Measurements from ENCODE around the gene IL4.

The IL4 gene

DNA sequence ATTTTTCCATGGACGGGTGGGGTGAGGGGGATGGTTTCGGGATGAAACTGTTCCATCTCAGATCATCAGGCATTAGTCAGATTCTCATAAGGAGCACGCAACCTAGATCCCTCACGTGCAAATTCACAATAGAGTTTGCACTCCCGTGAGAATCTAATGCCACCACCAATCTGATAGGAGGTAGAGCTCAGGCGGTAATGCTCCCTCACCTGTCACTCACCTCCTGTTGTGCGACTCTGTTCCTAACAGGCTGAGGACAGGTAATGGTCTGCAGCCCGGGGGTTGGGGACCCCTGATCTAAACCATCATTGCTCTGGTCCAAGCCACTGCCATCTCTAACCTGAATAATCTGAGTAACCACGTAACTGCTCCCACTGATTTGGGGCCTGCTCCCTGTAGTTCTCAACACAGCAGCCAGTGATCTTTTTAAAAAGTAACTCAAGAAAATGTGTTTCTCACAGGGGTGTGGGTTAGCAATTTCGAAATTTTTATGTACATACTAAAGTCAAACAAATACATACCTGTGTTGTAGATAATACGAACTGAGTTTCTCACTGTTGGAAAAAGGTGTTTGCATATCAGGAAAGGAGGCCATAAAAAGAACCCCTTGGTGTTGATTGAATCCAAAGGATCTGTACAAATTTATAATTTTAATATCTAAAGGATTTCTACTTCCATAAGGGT, 27.1 kb upstream of the IL4 start:
- no peak for DNase-seq (ENCODE audit: low read depth)
- TF ChIP-seq POLR2A (IDR thresholded peaks at IDR 0.05; ENCODE audit: extremely low read depth, insufficient read length) (no peak), MYC (IDR thresholded peaks at IDR 0.05; ENCODE audit: low read depth, low read length) (no peak), CTCF (IDR thresholded peaks at IDR 0.05; ENCODE audit: low read depth, low read length) (no peak)
- TF ChIP-seq, protein P1, sequence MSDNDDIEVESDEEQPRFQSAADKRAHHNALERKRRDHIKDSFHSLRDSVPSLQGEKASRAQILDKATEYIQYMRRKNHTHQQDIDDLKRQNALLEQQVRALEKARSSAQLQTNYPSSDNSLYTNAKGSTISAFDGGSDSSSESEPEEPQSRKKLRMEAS (IDR thresholded peaks at IDR 0.05; ENCODE audit: low read depth, low read length) = no peak
- H3K4me3 ChIP-seq (ENCODE audit: low read depth, low read length) = no peak overlapping the region

- TF ChIP-seq CTCF (IDR thresholded peaks at IDR 0.05; ENCODE audit: low read depth, low read length) (no peak), POLR2A (IDR thresholded peaks at IDR 0.05; ENCODE audit: extremely low read depth, insufficient read length) (no peak), MYC (IDR thresholded peaks at IDR 0.05; ENCODE audit: low read depth, low read length) (no peak)
- TF ChIP-seq, protein P1 (IDR thresholded peaks at IDR 0.05; ENCODE audit: low read depth, low read length) = no peak
- no peak for DNase-seq (ENCODE audit: low read depth)
- H3K4me3 ChIP-seq (ENCODE audit: low read depth, low read length) = no peak overlapping the region
Measured at GRCh38 chr5:132647473-132647872, 26.3 kb upstream of the IL4 start.

DNA sequence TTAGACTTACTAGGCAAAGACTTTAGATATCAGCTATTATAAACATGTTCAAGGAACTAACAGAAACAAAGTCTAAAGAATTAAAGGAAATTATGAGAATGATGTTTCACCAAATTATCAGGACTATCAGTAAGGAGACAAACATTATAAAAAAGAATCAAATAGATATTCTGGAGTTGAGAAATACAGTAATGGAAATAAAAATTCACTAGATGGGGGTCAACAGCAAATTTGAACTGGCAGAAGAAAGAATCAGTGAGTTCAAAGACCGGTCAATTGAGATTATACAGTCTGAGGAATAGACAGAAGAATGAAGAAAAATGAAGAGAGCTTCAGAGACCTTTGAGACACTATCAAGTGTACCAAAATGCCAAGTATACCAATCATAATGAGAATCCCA, 25.4 kb upstream of the IL4 start:
- no peak for DNase-seq (ENCODE audit: low read depth)
- TF ChIP-seq MYC (IDR thresholded peaks at IDR 0.05; ENCODE audit: low read depth, low read length) (no peak), CTCF (IDR thresholded peaks at IDR 0.05; ENCODE audit: low read depth, low read length) (no peak), POLR2A (IDR thresholded peaks at IDR 0.05; ENCODE audit: extremely low read depth, insufficient read length) (no peak)
- TF ChIP-seq, protein P1 (IDR thresholded peaks at IDR 0.05; ENCODE audit: low read depth, low read length) = no peak
- no peak overlapping the region for H3K4me3 ChIP-seq (ENCODE audit: low read depth, low read length)

GRCh38 chr5:132651838-132652469, 21.8 kb upstream of the IL4 start:
- TF ChIP-seq, protein P1 (IDR thresholded peaks at IDR 0.05; ENCODE audit: low read depth, low read length) = no peak
- TF ChIP-seq CTCF (IDR thresholded peaks at IDR 0.05; ENCODE audit: low read depth, low read length) = no peak
- no peak for TF ChIP-seq MYC (IDR thresholded peaks at IDR 0.05; ENCODE audit: low read depth, low read length)
- TF ChIP-seq POLR2A (IDR thresholded peaks at IDR 0.05; ENCODE audit: extremely low read depth, insufficient read length) = no peak
- H3K4me3 ChIP-seq (ENCODE audit: low read depth, low read length) = no peak overlapping the region
- no peak for DNase-seq (ENCODE audit: low read depth)

DNA sequence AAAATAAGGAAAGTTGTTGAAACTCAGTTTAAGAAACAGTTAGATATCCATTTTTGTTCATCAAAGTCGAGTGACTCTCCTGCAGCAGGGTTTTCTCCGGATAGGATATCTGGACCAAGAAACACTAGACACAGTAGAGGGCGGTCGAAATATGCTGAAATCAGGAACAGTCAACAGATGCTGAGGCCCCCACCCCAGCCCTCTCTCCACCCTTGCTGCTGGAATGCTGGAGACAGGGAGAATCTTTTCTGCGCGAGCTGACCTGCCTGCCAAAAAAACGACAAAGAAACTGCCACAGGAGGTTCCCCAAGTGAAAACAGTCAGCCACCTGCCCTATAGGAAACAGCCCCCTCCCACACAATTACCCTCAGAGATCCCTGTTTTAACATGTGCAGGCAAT, 20.1 kb upstream of the IL4 start:
- DNase-seq (ENCODE audit: low read depth) = no peak
- no peak overlapping the region for H3K4me3 ChIP-seq (ENCODE audit: low read depth, low read length)
- no peak for TF ChIP-seq POLR2A (IDR thresholded peaks at IDR 0.05; ENCODE audit: extremely low read depth, insufficient read length)
- TF ChIP-seq MYC (IDR thresholded peaks at IDR 0.05; ENCODE audit: low read depth, low read length) = no peak
- TF ChIP-seq, protein P1 (IDR thresholded peaks at IDR 0.05; ENCODE audit: low read depth, low read length) = no peak
- TF ChIP-seq CTCF (IDR thresholded peaks at IDR 0.05; ENCODE audit: low read depth, low read length) = no peak
